ENCODE results near the gene BIN2. TPM values are rescaled to one million over a fixed set of nuclear protein-coding genes. Genes with fewer than 3 reads are reported as not detected.

The BIN2 gene
- total RNA-seq, 1 experiment from 2014 or later = 0.39 TPM

DNA sequence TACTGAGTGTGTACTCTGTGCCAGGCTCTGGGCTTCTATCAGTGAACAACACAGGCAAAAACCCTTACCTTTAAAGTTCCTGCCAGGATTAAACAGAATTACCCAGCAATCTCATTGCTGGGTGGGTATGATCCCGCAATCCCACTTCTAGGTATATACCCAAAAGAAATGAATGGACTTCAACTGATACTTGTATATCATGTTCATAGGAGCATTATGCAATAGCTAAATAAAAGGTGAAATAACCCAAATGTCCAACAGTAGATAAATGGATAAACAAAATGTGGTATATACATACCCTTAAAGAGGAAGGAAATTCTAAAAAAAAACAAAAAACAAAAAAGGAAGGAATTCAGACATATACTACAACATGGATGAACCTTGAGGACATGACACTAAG, 70.7 kb downstream of the BIN2 start:
- CTCF ChIA-PET = interaction anchor here (1.0 kb wide), 2 partner anchors 83 to 100 kb away, joined by 3 to 5 read pairs; no protein-coding TSS in a partner anchor
- no TSS peak for BruUV-seq (replicated peaks)
- H3K4me3 ChIP-seq (ENCODE audit: low read depth in 2 of 2, low read length in 2 of 2) = no peak overlapping the region
- H3K36me3 ChIP-seq (ENCODE audit: control insufficient read depth, insufficient read depth, low read length) = no peaks in the 10 kb centered on the region
- ATAC-seq (no peak), DNase-seq (ENCODE audit: low read depth, low spot score) (no peak)
- POLR2A ChIA-PET = no interaction called here
- peak overlapping the region; percentile 8; the same call in 1 of the 2 replicates for H3K27ac ChIP-seq (ENCODE audit: low read length)
- no peaks in the 10 kb centered on the region for H3K27me3 ChIP-seq (ENCODE audit: control insufficient read depth, insufficient read depth, low read length)
- TF ChIP-seq TCF7L2 (IDR thresholded peaks at IDR 0.05; ENCODE audit: low read depth, low read length) (no peak), POLR2AphosphoS5 (IDR thresholded peaks at IDR 0.05; ENCODE audit: low read depth, low read length) (no peak), SIN3A (IDR thresholded peaks at IDR 0.05; ENCODE audit: borderline replicate concordance, insufficient read depth, low read depth, low read length) (no peak)
- TF ChIP-seq, protein P1, sequence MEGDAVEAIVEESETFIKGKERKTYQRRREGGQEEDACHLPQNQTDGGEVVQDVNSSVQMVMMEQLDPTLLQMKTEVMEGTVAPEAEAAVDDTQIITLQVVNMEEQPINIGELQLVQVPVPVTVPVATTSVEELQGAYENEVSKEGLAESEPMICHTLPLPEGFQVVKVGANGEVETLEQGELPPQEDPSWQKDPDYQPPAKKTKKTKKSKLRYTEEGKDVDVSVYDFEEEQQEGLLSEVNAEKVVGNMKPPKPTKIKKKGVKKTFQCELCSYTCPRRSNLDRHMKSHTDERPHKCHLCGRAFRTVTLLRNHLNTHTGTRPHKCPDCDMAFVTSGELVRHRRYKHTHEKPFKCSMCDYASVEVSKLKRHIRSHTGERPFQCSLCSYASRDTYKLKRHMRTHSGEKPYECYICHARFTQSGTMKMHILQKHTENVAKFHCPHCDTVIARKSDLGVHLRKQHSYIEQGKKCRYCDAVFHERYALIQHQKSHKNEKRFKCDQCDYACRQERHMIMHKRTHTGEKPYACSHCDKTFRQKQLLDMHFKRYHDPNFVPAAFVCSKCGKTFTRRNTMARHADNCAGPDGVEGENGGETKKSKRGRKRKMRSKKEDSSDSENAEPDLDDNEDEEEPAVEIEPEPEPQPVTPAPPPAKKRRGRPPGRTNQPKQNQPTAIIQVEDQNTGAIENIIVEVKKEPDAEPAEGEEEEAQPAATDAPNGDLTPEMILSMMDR (IDR thresholded peaks at IDR 0.05) = no peak
- TF ChIP-seq, protein P2, sequence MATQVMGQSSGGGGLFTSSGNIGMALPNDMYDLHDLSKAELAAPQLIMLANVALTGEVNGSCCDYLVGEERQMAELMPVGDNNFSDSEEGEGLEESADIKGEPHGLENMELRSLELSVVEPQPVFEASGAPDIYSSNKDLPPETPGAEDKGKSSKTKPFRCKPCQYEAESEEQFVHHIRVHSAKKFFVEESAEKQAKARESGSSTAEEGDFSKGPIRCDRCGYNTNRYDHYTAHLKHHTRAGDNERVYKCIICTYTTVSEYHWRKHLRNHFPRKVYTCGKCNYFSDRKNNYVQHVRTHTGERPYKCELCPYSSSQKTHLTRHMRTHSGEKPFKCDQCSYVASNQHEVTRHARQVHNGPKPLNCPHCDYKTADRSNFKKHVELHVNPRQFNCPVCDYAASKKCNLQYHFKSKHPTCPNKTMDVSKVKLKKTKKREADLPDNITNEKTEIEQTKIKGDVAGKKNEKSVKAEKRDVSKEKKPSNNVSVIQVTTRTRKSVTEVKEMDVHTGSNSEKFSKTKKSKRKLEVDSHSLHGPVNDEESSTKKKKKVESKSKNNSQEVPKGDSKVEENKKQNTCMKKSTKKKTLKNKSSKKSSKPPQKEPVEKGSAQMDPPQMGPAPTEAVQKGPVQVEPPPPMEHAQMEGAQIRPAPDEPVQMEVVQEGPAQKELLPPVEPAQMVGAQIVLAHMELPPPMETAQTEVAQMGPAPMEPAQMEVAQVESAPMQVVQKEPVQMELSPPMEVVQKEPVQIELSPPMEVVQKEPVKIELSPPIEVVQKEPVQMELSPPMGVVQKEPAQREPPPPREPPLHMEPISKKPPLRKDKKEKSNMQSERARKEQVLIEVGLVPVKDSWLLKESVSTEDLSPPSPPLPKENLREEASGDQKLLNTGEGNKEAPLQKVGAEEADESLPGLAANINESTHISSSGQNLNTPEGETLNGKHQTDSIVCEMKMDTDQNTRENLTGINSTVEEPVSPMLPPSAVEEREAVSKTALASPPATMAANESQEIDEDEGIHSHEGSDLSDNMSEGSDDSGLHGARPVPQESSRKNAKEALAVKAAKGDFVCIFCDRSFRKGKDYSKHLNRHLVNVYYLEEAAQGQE (IDR thresholded peaks at IDR 0.05; ENCODE audit: insufficient read depth in 1 of 2, low read depth in 2 of 2, low read length in 1 of 2) = no peak
- H3K4me1 ChIP-seq (ENCODE audit: control insufficient read depth, insufficient read depth, low read length) = no peaks in the 10 kb centered on the region
- no peaks in the 10 kb centered on the region for H3K9me3 ChIP-seq (ENCODE audit: control insufficient read depth, insufficient read depth, low read depth, low read length)
- in situ Hi-C loops (cut with HindIII; ENCODE audit: low pct_unique_long_range_greater_than_20kb, low sequenced_read_pairs) (no loop called here), intact Hi-C loops (cut with micrococcal nuclease; ENCODE audit: unreplicated experiment) (no loop called here)

DNA sequence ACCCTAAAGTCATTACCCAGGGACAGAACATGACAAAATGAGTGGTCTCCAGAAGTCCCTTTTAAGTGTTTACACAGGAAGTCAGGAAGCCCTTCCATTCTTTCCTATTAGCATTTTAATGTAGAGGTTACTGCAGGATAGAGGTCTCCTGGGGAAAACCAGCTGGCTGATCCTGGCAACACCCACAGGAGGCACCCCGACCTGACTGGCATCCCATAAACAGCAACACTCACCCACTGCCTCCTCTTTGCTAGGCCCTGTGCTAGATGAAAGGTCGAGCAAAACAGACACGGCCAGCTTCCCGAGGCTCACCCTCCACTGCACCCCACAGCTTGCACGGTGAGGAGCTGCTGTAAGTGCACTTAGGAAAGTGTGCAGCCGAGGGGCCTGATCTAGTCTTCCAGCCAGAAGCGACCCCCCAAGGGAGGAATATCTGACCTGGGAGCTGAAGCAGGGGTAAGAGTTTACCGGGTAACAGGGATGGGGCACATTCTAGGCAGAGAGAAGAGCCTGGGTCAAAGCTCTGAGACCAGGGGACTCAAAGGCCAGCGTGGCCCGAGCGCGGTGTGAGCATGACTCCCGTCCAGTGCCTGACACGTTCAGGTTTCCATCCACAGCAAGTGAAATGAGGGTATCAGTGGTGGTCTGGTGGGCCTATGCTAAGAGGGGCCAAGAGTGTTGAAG, 76.3 kb downstream of the BIN2 start:
- POLR2A ChIA-PET = no interaction called here

More for the DNA sequence above, 76.3 kb downstream of the BIN2 start:
- ATAC-seq = no peak; the same call in 1 of the 2 replicates
- in situ Hi-C loops (cut with HindIII; ENCODE audit: low pct_unique_long_range_greater_than_20kb, low sequenced_read_pairs) (no loop called here), intact Hi-C loops (cut with micrococcal nuclease; ENCODE audit: unreplicated experiment) (no loop called here)
- H3K36me3 ChIP-seq (ENCODE audit: control insufficient read depth, insufficient read depth, low read length) = peaks cover 11% of the 10 kb centered on the region
- BruUV-seq (replicated peaks) = no TSS peak
- H3K27ac ChIP-seq (ENCODE audit: low read length) = no peak overlapping the region
- CTCF ChIA-PET = no interaction called here
- H3K27me3 ChIP-seq (ENCODE audit: control insufficient read depth, insufficient read depth, low read length) = no peaks in the 10 kb centered on the region
- TF ChIP-seq SIN3A (IDR thresholded peaks at IDR 0.05; ENCODE audit: borderline replicate concordance, insufficient read depth, low read depth, low read length) (no peak), POLR2AphosphoS5 (IDR thresholded peaks at IDR 0.05; ENCODE audit: low read depth, low read length) (no peak), TCF7L2 (IDR thresholded peaks at IDR 0.05; ENCODE audit: low read depth, low read length) (no peak)
- TF ChIP-seq, protein P1 (IDR thresholded peaks at IDR 0.05) = no peak
- TF ChIP-seq, protein P2 (IDR thresholded peaks at IDR 0.05; ENCODE audit: insufficient read depth in 1 of 2, low read depth in 2 of 2, low read length in 1 of 2) = no peak
- H3K4me3 ChIP-seq (ENCODE audit: low read depth in 2 of 2, low read length in 2 of 2) = no peak overlapping the region
- no peak for DNase-seq (ENCODE audit: low read depth, low spot score)
- H3K4me1 ChIP-seq (ENCODE audit: control insufficient read depth, insufficient read depth, low read length) = no peaks in the 10 kb centered on the region
- H3K9me3 ChIP-seq (ENCODE audit: control insufficient read depth, insufficient read depth, low read depth, low read length) = no peaks in the 10 kb centered on the region

All from Panc1 (cell line).